NCI-H128 (cell line): ENCODE measurements around the gene MKNK2.
"Not testable (repeated sequence)": the region's sequence is repeated elsewhere in the genome, so short reads cannot be mapped to it uniquely, and the experiment has no call there.

Experiments
- DNase-seq: peaks from one replicate; lab custom pipeline; 2025; ENCODE audit not compliant: unreplicated experiment; lab: John Stamatoyannopoulos, UW

MKNK2 gene

GRCh38 chr19:2050991-2051772 is at the start of gene MKNK2:
Gene MKNK2, minus strand, starts transcription at chr19:2051244. Its CDS starts 393 bp downstream, at chr19:2050851.
- peak; percentile 81 for DNase-seq

DNA sequence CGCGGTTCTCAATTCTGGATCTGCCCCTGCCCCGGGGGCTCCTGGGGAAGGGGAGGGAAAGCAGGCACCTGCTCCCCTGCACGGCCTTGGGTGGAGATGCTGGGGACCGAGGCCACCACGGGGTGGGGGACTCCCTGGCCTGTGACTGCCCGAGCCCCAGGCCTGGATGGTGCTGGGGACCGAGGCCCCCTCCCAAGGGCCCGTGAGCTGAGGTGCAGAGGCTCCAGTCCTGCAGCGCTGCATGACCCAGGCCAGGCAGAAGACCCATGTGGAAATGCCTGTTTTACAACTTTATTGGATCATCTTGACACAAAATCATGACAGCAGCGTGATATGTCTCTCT is 49.6 kb upstream of the MKNK2 start:
- DNase-seq, result no peak

DNA sequence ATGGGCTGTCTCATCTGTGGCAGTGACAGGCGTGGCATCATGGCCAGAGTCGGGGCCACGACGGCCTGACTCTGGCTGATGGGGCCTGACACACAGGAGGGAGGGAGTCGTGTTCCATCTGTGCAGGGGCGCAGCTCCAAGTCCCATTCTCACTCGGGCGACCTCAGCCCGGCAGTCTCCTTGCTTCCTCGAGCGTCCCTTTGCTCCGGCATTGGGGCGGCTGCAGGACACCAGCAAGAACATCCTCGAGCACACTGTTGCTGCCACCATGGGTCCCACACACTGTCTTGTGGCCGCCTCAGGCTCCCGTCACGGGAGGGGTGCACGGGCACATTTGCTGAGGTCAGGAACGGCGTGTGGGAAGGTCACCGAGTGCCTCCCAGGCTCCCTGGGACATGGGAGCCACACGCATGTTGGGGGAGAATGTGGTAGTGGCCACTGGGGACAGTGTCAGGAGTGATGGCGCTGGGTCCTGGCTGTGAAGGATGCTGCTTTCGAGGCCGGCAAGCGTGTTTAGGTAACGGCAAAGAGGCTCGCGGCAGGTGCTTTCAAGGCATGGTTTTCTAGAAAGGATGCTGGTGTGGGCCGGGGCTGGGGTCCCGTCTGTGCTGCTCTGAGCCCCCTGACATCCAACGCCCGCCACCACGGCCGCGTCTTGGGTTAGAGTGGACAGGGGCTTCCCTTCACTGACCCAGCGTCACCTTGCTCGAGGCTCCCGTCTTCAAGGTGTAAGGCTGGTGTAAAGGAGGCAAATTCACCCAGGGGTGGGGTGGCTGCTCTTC is 49.1 kb upstream of the MKNK2 start:
- no peak for DNase-seq

- no peak for DNase-seq
These were observed 48.0 kb upstream of the MKNK2 start for GRCh38 chr19:2099054-2099501.

- no peak for DNase-seq
These were observed 46.9 kb upstream of the MKNK2 start for GRCh38 chr19:2097886-2098327.

GRCh38 chr19:2097203-2097885 is 46.3 kb upstream of the MKNK2 start:
- DNase-seq, result no peak

DNA sequence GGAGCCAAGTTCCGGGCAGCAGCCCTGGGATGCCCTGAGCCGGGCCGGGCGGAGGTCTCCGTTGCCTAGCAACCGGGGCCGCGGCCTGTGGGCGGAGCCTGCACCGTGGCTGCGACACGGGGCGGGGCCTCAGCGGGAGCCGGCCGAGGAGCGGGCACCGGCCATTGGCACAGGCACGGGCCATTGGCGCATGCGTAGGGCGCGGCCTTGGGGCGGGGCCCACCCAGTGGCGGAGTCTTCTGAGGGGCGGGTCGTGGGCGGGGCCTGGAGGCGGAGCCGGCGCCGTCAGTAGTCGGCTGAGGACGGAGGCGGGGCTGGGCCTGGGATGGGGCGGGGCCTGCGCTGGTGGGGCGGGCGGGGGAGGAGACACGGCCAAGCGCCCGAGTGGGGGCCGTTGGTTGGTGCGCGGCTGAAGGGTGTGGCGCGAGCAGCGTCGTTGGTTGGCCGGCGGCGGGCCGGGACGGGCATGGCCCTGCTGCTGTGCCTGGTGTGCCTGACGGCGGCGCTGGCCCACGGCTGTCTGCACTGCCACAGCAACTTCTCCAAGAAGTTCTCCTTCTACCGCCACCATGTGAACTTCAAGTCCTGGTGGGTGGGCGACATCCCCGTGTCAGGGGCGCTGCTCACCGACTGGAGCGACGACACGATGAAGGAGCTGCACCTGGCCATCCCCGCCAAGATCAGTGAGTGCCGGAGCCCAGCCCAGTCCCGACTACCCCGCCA is 45.6 kb upstream of the MKNK2 start, which contains the start of gene IZUMO4:
IZUMO4 (plus strand) TSS at position 436 of the 723 bp plus-strand sequence; CDS start at position 467, 31 bp downstream.
- DNase-seq, result peak; percentile 97

DNA sequence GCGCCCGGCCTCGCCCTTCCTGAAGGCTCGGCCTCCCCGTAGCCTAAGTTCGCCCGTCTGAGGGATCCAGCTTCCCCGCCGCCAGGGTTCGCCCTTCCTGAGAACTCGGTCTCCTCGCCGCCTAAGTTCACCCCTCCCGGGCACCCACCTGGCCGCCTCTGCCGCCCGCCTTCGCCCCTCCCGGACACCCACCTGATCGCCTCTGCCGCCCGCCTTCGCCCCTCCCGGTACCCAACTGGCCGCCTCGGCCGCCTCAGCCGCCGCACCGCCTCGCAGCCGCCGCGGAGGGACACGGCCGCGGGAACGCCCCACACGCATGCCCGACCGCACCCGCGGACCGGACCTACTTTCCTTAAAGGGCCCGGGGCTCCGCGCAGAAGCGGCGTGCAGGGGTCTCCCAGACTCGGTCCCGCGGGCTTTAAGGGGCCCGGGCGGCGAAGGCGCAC is 45.0 kb upstream of the MKNK2 start, which contains the start of gene MOB3A:
MOB3A (minus strand) TSS at position 293 of the 446 bp plus-strand sequence. CDS start 17,766 bp downstream, outside the sequence.
- peak; percentile 95 for DNase-seq

DNA sequence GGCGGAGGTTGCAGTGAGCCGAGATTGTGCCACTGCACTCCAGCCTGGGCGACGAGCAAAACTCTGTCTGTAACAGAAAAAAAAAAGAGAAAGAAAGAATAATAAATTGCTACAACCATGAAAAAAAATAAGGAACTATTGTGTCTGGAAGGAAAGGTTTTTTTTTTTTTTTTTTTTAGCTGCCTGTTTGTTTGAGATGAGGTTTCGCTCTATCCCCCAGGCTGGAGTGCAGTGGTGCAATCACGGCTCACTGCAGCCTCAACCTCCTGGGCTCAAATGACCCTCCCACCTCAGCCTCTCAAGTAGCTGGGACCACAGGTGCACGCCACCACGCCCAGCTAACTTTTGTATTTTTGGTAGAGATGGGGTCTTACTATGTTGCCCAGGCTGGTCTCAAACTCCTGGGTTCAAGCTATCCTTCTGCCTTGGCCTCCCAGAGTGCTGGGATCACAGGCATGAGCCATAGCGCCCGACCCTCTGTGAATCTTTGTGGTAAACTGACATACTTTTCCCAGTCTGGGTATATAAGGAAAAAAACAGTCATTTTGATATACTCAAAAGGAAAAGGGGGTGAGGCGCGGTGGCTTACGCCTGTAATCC is 41.0 kb upstream of the MKNK2 start:
- DNase-seq, result not testable (repeated sequence)

DNA sequence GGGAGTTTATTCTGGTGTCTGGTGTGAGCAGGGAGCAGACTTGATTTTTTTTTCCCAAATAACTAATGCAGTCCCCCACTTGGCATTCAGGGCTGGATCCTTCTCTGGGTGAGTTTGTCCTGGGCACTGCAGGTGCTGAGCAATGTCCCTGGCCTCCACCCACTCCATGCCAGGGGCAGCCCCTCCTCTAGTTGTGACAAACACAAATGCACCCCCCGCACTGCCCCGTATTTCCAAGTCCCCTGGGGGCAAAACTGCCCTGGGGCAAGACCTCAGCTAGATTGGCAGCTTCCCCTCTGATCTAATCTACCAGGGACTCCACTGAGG is 38.6 kb upstream of the MKNK2 start:
- DNase-seq, result no peak

GRCh38 chr19:2089001-2089711 is 38.1 kb upstream of the MKNK2 start:
- DNase-seq, result no peak

DNA sequence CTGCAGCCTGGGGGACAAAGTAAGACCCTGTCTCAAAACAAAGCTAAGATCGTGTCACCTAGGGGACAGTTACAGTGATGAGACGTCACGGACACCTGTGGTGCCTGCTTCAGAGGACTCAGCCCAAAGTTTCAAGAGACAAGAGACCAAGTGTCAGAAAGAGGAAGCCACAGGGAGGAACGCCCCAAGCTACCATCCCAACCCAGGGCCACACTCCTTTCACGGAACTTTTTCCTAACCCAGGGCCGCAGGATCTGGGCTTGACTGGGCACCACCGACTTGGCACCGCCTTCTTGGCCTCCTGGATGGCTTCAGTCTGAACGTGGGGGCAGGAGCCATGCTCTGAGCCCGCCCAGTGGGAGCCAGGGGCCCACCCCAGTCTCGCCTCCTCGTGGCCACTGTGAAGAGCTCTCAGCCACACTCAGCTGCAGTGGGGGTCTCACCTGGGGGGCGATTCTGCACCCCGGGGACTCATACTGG is 36.6 kb upstream of the MKNK2 start:
- no peak for DNase-seq

GRCh38 chr19:2086695-2087620 is 35.9 kb upstream of the MKNK2 start:
- DNase-seq, result not testable (repeated sequence)

- DNase-seq, result no peak
These were observed 34.1 kb upstream of the MKNK2 start for GRCh38 chr19:2084993-2085720.

GRCh38 chr19:2083174-2083854 is 32.3 kb upstream of the MKNK2 start:
- DNase-seq, result no peak

DNA sequence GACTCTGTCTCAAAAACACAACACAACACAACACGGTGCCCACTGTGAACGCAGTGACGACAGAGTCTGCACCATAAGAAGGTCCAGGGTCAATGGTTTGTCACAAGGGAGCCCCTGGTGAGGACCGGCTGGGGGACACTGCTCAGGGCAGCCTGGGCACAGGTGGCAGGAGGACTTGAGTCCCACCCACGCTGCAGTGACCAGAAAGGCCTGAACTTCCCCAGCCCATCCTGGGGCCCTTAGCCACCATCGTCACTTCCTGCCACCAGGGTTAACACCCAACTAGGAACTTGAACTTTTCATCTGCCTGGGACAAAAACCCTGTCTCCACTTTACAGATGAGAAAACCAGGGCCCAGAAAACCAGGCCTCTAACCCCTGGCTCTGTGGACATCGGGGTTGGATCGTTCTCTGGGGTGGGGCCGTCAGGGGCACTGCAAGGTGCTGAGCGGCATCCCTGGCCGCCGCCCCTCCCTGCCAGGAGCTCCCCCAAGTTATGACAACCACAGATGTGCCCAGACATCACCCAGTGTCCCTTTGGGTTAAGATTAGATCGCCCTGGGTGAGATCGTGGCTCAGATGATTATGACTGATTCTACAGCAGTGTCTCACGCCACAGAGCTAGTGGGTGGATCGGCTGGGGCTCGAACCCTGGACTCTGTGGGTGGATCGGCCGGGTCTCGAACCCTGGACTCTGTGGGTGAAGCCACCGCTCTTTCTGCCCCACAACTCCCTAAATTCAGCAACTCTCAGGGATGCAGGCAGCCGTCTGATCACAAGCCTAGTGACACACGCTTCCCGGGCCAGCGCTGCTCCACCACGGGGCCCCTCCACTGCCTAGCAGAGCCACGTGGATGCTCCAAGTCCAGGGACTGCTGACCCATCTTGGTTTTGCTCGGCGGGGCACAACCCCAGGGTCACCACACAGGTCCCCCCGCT is 31.1 kb upstream of the MKNK2 start:
- no peak for DNase-seq
